B cell (primary cell): Measurements from ENCODE around the gene FRMD8.

Source experiments
- EZH2 ChIP-seq: IDR thresholded peaks from 2 replicates; pipeline ENCODE4 v1.6.1; 2012; ENCODE audit warnings: borderline replicate concordance, low read depth, mild to moderate bottlenecking, moderate library complexity, low read length; ENCODE audit not compliant: insufficient read depth, poor library complexity, severe bottlenecking
- TF ChIP-seq, protein P1 (sequence below): fragments of 200-600 bp; IDR thresholded peaks from one replicate; pipeline ENCODE4 v1.8.0; 2022; ENCODE audit warnings: antibody characterized with exemption, mild to moderate bottlenecking

DNA sequence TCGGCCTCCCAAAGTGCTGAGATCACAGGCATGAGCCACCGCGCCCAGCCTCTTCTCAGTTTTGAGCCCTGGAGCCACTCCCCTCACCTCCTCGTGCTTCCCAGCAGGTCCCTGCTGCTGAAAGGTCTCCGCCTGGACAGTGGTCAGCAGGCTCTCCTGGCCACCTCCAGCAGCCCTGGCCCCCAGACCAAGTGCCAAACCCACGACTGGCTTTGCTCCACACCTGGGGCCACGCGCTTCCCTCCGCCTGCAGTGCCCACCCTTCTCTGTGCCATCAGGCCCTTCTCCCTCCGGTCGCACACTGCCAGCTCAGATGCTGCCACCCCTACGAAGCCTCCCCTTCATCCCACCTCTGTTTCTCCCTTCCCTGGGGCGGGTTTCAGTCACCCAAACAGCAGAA, 12.8 kb downstream of the FRMD8 start:
- no peak for TF ChIP-seq EZH2
- TF ChIP-seq, protein P1, sequence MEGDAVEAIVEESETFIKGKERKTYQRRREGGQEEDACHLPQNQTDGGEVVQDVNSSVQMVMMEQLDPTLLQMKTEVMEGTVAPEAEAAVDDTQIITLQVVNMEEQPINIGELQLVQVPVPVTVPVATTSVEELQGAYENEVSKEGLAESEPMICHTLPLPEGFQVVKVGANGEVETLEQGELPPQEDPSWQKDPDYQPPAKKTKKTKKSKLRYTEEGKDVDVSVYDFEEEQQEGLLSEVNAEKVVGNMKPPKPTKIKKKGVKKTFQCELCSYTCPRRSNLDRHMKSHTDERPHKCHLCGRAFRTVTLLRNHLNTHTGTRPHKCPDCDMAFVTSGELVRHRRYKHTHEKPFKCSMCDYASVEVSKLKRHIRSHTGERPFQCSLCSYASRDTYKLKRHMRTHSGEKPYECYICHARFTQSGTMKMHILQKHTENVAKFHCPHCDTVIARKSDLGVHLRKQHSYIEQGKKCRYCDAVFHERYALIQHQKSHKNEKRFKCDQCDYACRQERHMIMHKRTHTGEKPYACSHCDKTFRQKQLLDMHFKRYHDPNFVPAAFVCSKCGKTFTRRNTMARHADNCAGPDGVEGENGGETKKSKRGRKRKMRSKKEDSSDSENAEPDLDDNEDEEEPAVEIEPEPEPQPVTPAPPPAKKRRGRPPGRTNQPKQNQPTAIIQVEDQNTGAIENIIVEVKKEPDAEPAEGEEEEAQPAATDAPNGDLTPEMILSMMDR = no peak
